WTC11 (cell line): ENCODE results near the gene ATG13. TPM values are rescaled to one million over a fixed set of nuclear protein-coding genes. Genes with fewer than 3 reads are reported as not detected.
A peak's percentile ranks its signal among the peaks of the same experiment; 100 is the strongest.

Source experiments
- ATAC-seq: fragments of 200-7000 bp; cut with Tn5 transposase; 2 replicates; pipeline ENCODE4 v1.10.0; 2021; ENCODE audit warnings: mild to moderate bottlenecking, moderate library complexity
- CTCF ChIA-PET: fragments of 300-600 bp; sonication (Branson Sonifier 250); formaldehyde crosslinking; loops from one replicate; lab custom pipeline; 2021; ENCODE audit warnings: antibody characterized with exemption; lab: Charles Lee
- POLR2A ChIA-PET: fragments of 350-600 bp; sonication (Branson Sonifier 250); formaldehyde crosslinking; loops from one replicate; lab custom pipeline; 2021; ENCODE audit warnings: antibody characterized with exemption; lab: Charles Lee
- DNase-seq: peaks from one replicate; pipeline ENCODE4 v3.0.0; 2021; ENCODE audit warnings: low spot score
- H3K27ac Mint-ChIP-seq: 2 replicates; pipeline ENCODE4 v1.8.0; 2021; ENCODE audit warnings: mixed read lengths
- H3K27me3 Mint-ChIP-seq: 2 replicates; pipeline ENCODE4 v1.8.0; 2021; ENCODE audit warnings: low read depth, mild to moderate bottlenecking, moderate library complexity, mixed read lengths
- H3K36me3 Mint-ChIP-seq: 2 replicates; pipeline ENCODE4 v1.8.0; 2021; ENCODE audit warnings: mixed read lengths
- H3K4me1 Mint-ChIP-seq: 2 replicates; pipeline ENCODE4 v1.8.0; 2022; ENCODE audit warnings: mixed read lengths
- H3K4me3 Mint-ChIP-seq: 2 replicates; pipeline ENCODE4 v1.8.0; 2021; ENCODE audit warnings: mild to moderate bottlenecking, moderate library complexity, mixed read lengths
- H3K9me3 Mint-ChIP-seq: 2 replicates; pipeline ENCODE4 v1.8.0; 2021; ENCODE audit warnings: mixed read lengths
- AFF4 ChIP-seq: sonication (generic); formaldehyde crosslinking; IDR thresholded peaks from 2 replicates; pipeline ENCODE4 v1.8.1; 2023; ENCODE audit warnings: mild to moderate bottlenecking, missing genetic modification reagents, borderline replicate concordance
- ARID4B ChIP-seq: sonication (generic); formaldehyde crosslinking; IDR thresholded peaks from 2 replicates; pipeline ENCODE4 v1.8.0; 2023; ENCODE audit warnings: missing genetic modification reagents, mild to moderate bottlenecking, borderline replicate concordance
- ATF1 ChIP-seq: sonication (generic); formaldehyde crosslinking; IDR thresholded peaks from 2 replicates; pipeline ENCODE4 v1.8.1; 2023; ENCODE audit warnings: mild to moderate bottlenecking, moderate library complexity, missing genetic modification reagents
- CREM ChIP-seq: sonication (generic); formaldehyde crosslinking; IDR thresholded peaks from 2 replicates; pipeline ENCODE4 v1.8.1; 2022; ENCODE audit warnings: mild to moderate bottlenecking, missing genetic modification reagents, moderate library complexity
- ERG ChIP-seq: fragments of 250-450 bp; sonication (Bioruptor Pico); IDR thresholded peaks from 2 replicates; pipeline ENCODE4 v1.8.0; 2021; ENCODE audit warnings: mild to moderate bottlenecking
- FOXK1 ChIP-seq: sonication (generic); formaldehyde crosslinking; IDR thresholded peaks from 2 replicates; pipeline ENCODE4 v1.8.0; 2022; ENCODE audit warnings: mild to moderate bottlenecking, moderate library complexity, missing genetic modification reagents
- NR1H2 ChIP-seq: sonication (generic); formaldehyde crosslinking; IDR thresholded peaks from 2 replicates; pipeline ENCODE4 v1.9.0; 2021; ENCODE audit warnings: mild to moderate bottlenecking, moderate library complexity, missing genetic modification reagents
- PREB ChIP-seq: sonication (generic); formaldehyde crosslinking; IDR thresholded peaks from 2 replicates; pipeline ENCODE4 v1.8.1; 2022; ENCODE audit warnings: mild to moderate bottlenecking, missing genetic modification reagents, moderate library complexity, borderline replicate concordance
- TEAD4 ChIP-seq: sonication (generic); formaldehyde crosslinking; IDR thresholded peaks from 2 replicates; pipeline ENCODE4 v1.8.0; 2022; ENCODE audit warnings: mild to moderate bottlenecking, missing genetic modification reagents
- USF1 ChIP-seq: sonication (generic); formaldehyde crosslinking; IDR thresholded peaks from 2 replicates; pipeline ENCODE4 v1.8.0; 2022; ENCODE audit warnings: mild to moderate bottlenecking, missing genetic modification reagents
- ZMAT4 ChIP-seq: fragments of 250-450 bp; sonication (Bioruptor Pico); IDR thresholded peaks from 2 replicates; pipeline ENCODE4 v1.9.0; 2021; ENCODE audit warnings: mild to moderate bottlenecking
- ZNF219 ChIP-seq: sonication (generic); formaldehyde crosslinking; IDR thresholded peaks from 2 replicates; pipeline ENCODE4 v1.8.0; 2023; ENCODE audit warnings: missing genetic modification reagents, mild to moderate bottlenecking, borderline replicate concordance
- total RNA-seq: library from RNA; stranded (reverse); gene quantifications from 3 replicates; pipeline ENCODE4 v1.2.3, GENCODE V29; 2021

ATG13 gene
- total RNA-seq, 1 experiment from 2014 or later: 85.4 TPM

GRCh38 chr11:46666516-46666915 lies 49.2 kb downstream of the ATG13 start:
- CTCF ChIA-PET: interaction anchor here (1.0 kb wide), 1 partner anchor 147 kb away, joined by 3 read pairs; no protein-coding TSS in a partner anchor
- ATAC-seq: no peak
- POLR2A ChIA-PET: interaction anchor here (0.6 kb wide), 1 partner anchor 15 kb away, joined by 3 read pairs; no protein-coding TSS in a partner anchor

More at GRCh38 chr11:46666516-46666915, 49.2 kb downstream of the ATG13 start:
- H3K4me3 Mint-ChIP-seq: no peak overlapping the region
- H3K27me3 Mint-ChIP-seq: no peaks in the 10 kb centered on the region
- peaks cover 50% of the 10 kb centered on the region for H3K36me3 Mint-ChIP-seq
- H3K4me1 Mint-ChIP-seq: no peaks in the 10 kb centered on the region
- DNase-seq: no peak
- H3K9me3 Mint-ChIP-seq: no peaks in the 10 kb centered on the region
- TF ChIP-seq ARID4B (CRISPR knock-in tag): no peak
- no peak for TF ChIP-seq ZNF219 (CRISPR knock-in tag)
- no peak for TF ChIP-seq AFF4 (CRISPR knock-in tag)
- TF ChIP-seq ERG: no peak
- TF ChIP-seq FOXK1 (CRISPR knock-in tag): no peak
- no peak for TF ChIP-seq USF1 (CRISPR knock-in tag)
- no peak for TF ChIP-seq NR1H2
- no peak for TF ChIP-seq TEAD4 (CRISPR knock-in tag)
- TF ChIP-seq PREB (CRISPR knock-in tag): no peak
- TF ChIP-seq ATF1: no peak
- no peak for TF ChIP-seq ZMAT4 (CRISPR knock-in tag)
- no peak for TF ChIP-seq CREM (CRISPR knock-in tag)
- TF ChIP-seq, all 79 proteins: peak for 0
- H3K27ac Mint-ChIP-seq: peak overlapping the region; percentile 11; the same call in 1 of the 2 replicates
